HepG2 (cell line): ENCODE results near the gene RCOR1. TPM values are rescaled to one million over a fixed set of nuclear protein-coding genes. Genes with fewer than 3 reads are reported as not detected.

ENCODE experiments used
- ARID2 ChIP-seq: sonication (generic); formaldehyde crosslinking; IDR thresholded peaks from 2 replicates; pipeline ENCODE4 v1.8.1; 2022; ENCODE audit warnings: mild to moderate bottlenecking, missing genetic modification reagents, borderline replicate concordance
- ATF7 ChIP-seq, 2 experiments: fragments of 450-650 bp in 1 of 2; sonication (generic) in 1 of 2; formaldehyde crosslinking in 1 of 2; IDR thresholded peaks; 2 replicates each; pipeline versions ENCODE4 v1.4.0 to v1.6.1; 2016 to 2020; ENCODE audit warnings: antibody characterized with exemption in 1 of 2, mild to moderate bottlenecking in 1 of 2, missing genetic modification reagents in 1 of 2
- BCL6 ChIP-seq: IDR thresholded peaks from 2 replicates; pipeline ENCODE4 v1.6.1; 2016; ENCODE audit warnings: missing genetic modification reagents, missing compliant biosample characterization
- CC2D1A ChIP-seq: sonication (generic); formaldehyde crosslinking; IDR thresholded peaks from 2 replicates; pipeline ENCODE4 v1.8.1; 2023; ENCODE audit warnings: mild to moderate bottlenecking, missing genetic modification reagents
- FOSL2 ChIP-seq: sonication (generic); formaldehyde crosslinking; IDR thresholded peaks from 2 replicates; pipeline ENCODE4 v1.4.0; 2020; ENCODE audit warnings: missing genetic modification reagents
- HOXA5 ChIP-seq: sonication (generic); formaldehyde crosslinking; IDR thresholded peaks from 2 replicates; pipeline ENCODE4 v1.4.0; 2020; ENCODE audit warnings: missing genetic modification reagents
- KDM3A ChIP-seq: IDR thresholded peaks from 2 replicates; pipeline ENCODE4 v1.6.1; 2018; ENCODE audit warnings: low read depth, missing compliant biosample characterization
- KMT2A ChIP-seq: sonication (generic); formaldehyde crosslinking; IDR thresholded peaks from 2 replicates; pipeline ENCODE4 v1.4.0; 2020; ENCODE audit warnings: missing genetic modification reagents
- NCOA1 ChIP-seq: sonication (generic); formaldehyde crosslinking; IDR thresholded peaks from 2 replicates; pipeline ENCODE4 v1.9.0; 2021; ENCODE audit warnings: missing genetic modification reagents
- NONO ChIP-seq, 2 experiments: fragments of 450-650 bp in 1 of 2; sonication (generic) in 1 of 2; formaldehyde crosslinking in 1 of 2; IDR thresholded peaks in 1 of 2; conservative IDR thresholded peaks in 1 of 2; 2 replicates each; pipeline versions ENCODE4 v1.6.1 to v1.8.0; 2017 to 2022; ENCODE audit warnings: mild to moderate bottlenecking in 1 of 2, missing genetic modification reagents in 1 of 2, moderate library complexity in 1 of 2
- NR1H2 ChIP-seq: sonication (generic); formaldehyde crosslinking; IDR thresholded peaks from 2 replicates; pipeline ENCODE4 v1.8.1; 2022; ENCODE audit warnings: low read depth, missing genetic modification reagents, borderline replicate concordance
- RFXANK ChIP-seq: IDR thresholded peaks from 2 replicates; pipeline ENCODE4 v1.6.1; 2016
- SP1 ChIP-seq, 2 experiments: fragments of 450-650 bp in 1 of 2; sonication (generic) in 1 of 2; formaldehyde crosslinking in 1 of 2; IDR thresholded peaks; 2 replicates each; pipeline versions ENCODE4 v1.4.0 to v1.6.1; 2016 to 2020; ENCODE audit warnings: missing genetic modification reagents in 1 of 2
- YEATS2 ChIP-seq: sonication (generic); formaldehyde crosslinking; IDR thresholded peaks from 2 replicates; pipeline ENCODE4 v1.4.0; 2020; ENCODE audit warnings: missing genetic modification reagents, borderline replicate concordance
- ZNF143 ChIP-seq: sonication (generic); formaldehyde crosslinking; IDR thresholded peaks from 2 replicates; pipeline ENCODE4 v1.4.0; 2020; ENCODE audit warnings: missing genetic modification reagents
- ZNF235 ChIP-seq: sonication (generic); formaldehyde crosslinking; IDR thresholded peaks from 2 replicates; pipeline ENCODE4 v1.8.1; 2023; ENCODE audit warnings: mild to moderate bottlenecking, missing genetic modification reagents, borderline replicate concordance
- ZNF501 ChIP-seq: sonication (generic); formaldehyde crosslinking; IDR thresholded peaks from 2 replicates; pipeline ENCODE4 v1.5.1; 2020; ENCODE audit warnings: mild to moderate bottlenecking, moderate library complexity, missing genetic modification reagents
- ZNF644 ChIP-seq: IDR thresholded peaks from 2 replicates; pipeline ENCODE4 v1.6.1; 2016; ENCODE audit warnings: low read depth
- ZNF670 ChIP-seq: sonication (generic); formaldehyde crosslinking; IDR thresholded peaks from 2 replicates; pipeline ENCODE4 v1.8.0; 2022; ENCODE audit warnings: mild to moderate bottlenecking, missing genetic modification reagents, borderline replicate concordance
- ZNF75D ChIP-seq: sonication (generic); formaldehyde crosslinking; IDR thresholded peaks from 2 replicates; pipeline ENCODE4 v1.8.1; 2023; ENCODE audit warnings: missing genetic modification reagents, mild to moderate bottlenecking, borderline replicate concordance
- ZSCAN12 ChIP-seq: sonication (generic); formaldehyde crosslinking; IDR thresholded peaks from 2 replicates; pipeline ENCODE4 v1.9.0; 2021; ENCODE audit warnings: mild to moderate bottlenecking, missing genetic modification reagents
- polyA plus RNA-seq, 8 experiments: library from polyadenylated mRNA; depleted of rRNA in 3 of 8; stranded (reverse) in 7 of 8; unstranded in 1 of 8; fragments of >200 nt; fragmentation: Illumina TruSeq in 4 of 8; extraction: Trizol in 4 of 8; gene quantifications; 2 replicates each; pipeline versions ENCODE4 v1.2.1 to v1.2.3, GENCODE V29; 2011 to 2016; ENCODE audit warnings: low read depth in 4 of 8, missing spikeins in 1 of 8, mixed read lengths in 1 of 8; ENCODE audit not compliant: insufficient read depth in 1 of 8
- total RNA-seq, 5 experiments: library from RNA; depleted of rRNA; stranded (reverse); fragments of >200 nt; fragmentation: Illumina TruSeq; extraction: Trizol; gene quantifications; 2 replicates each; pipeline ENCODE4 v1.2.3, GENCODE V29; 2016; ENCODE audit warnings: low read depth in 1 of 5
- TF ChIP-seq, protein P1 (sequence below): sonication (generic); formaldehyde crosslinking; IDR thresholded peaks from 2 replicates; pipeline ENCODE4 v1.9.0; 2021; ENCODE audit warnings: missing genetic modification reagents, borderline replicate concordance
- TF ChIP-seq, protein P2 (sequence below): sonication (generic); formaldehyde crosslinking; IDR thresholded peaks from 2 replicates; pipeline ENCODE4 v1.8.1; 2023; ENCODE audit warnings: mild to moderate bottlenecking, missing genetic modification reagents
- TF ChIP-seq, protein P3 (sequence below): sonication (generic); formaldehyde crosslinking; IDR thresholded peaks from 2 replicates; pipeline ENCODE4 v1.8.0; 2022; ENCODE audit warnings: missing genetic modification reagents, mild to moderate bottlenecking, inconsistent platforms, borderline replicate concordance

The RCOR1 gene
- total and polyA plus RNA-seq, 2 of the 13 experiments (the other 11 are each of a cell fraction or from before 2014, with no cell fraction given): 10.2 to 11.1 TPM

DNA sequence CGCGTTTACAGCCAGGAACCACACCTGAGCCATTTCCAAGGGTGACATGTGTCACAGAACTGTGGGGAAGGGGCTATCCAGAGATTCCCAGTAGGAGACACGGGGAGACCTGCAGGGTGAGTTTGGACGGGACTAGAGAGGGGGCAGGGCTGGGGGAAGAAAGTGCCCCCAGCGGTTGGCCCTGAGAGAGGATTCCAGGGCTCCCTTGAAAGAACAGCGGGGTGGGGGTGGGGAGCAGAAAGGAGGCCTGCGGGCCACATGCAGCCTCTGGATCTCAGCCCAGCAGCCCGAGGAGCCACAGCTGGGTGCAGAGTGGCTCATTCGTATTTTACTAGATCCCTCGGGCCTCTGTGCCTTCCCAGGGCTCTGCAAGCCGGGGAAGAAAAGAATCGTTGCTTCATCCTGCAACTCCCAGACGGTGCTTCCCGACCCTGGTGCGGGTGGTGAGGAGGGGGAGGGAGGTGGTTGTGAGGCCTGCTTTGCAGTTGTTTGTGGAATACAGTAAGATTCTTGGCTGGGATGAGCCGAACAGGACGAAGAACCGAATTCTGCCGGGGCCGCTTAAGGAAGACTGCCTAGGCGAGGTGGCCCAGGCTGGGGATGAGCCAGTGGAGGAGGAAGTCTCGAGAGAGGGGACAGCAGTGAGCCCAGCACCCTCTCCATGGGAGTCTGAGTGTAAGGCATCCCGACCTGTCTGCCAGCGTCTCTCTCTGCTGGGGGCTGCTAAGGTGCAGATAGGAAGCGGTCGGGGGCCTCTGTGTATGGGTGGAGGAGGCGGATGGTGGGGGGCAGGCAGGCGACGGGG is 46.8 kb upstream of the RCOR1 start (continued):
- no peak for TF ChIP-seq ARID2 (CRISPR knock-in tag)
- TF ChIP-seq ZNF501 (CRISPR knock-in tag): peak; percentile 38
- TF ChIP-seq, protein P1, sequence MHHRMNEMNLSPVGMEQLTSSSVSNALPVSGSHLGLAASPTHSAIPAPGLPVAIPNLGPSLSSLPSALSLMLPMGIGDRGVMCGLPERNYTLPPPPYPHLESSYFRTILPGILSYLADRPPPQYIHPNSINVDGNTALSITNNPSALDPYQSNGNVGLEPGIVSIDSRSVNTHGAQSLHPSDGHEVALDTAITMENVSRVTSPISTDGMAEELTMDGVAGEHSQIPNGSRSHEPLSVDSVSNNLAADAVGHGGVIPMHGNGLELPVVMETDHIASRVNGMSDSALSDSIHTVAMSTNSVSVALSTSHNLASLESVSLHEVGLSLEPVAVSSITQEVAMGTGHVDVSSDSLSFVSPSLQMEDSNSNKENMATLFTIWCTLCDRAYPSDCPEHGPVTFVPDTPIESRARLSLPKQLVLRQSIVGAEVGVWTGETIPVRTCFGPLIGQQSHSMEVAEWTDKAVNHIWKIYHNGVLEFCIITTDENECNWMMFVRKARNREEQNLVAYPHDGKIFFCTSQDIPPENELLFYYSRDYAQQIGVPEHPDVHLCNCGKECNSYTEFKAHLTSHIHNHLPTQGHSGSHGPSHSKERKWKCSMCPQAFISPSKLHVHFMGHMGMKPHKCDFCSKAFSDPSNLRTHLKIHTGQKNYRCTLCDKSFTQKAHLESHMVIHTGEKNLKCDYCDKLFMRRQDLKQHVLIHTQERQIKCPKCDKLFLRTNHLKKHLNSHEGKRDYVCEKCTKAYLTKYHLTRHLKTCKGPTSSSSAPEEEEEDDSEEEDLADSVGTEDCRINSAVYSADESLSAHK (CRISPR knock-in tag): peak; percentile 67; the same call in 1 of the 2 replicates
- TF ChIP-seq HOXA5 (CRISPR knock-in tag): no peak
- peak; percentile 66; the same call in 1 of the 2 replicates for TF ChIP-seq NCOA1 (CRISPR knock-in tag)
- TF ChIP-seq NONO (IDR thresholded peaks at IDR 0.05): no peak
- TF ChIP-seq NONO (CRISPR knock-in tag; conservative IDR thresholded peaks at IDR 0.05): no peak
- TF ChIP-seq ZNF670 (CRISPR knock-in tag): no peak
- peak; percentile 41; the same call in 1 of the 2 replicates for TF ChIP-seq BCL6 (CRISPR knock-in tag)
- TF ChIP-seq ZNF143 (CRISPR knock-in tag): no peak; the same call in 1 of the 2 replicates
- TF ChIP-seq, protein P2, sequence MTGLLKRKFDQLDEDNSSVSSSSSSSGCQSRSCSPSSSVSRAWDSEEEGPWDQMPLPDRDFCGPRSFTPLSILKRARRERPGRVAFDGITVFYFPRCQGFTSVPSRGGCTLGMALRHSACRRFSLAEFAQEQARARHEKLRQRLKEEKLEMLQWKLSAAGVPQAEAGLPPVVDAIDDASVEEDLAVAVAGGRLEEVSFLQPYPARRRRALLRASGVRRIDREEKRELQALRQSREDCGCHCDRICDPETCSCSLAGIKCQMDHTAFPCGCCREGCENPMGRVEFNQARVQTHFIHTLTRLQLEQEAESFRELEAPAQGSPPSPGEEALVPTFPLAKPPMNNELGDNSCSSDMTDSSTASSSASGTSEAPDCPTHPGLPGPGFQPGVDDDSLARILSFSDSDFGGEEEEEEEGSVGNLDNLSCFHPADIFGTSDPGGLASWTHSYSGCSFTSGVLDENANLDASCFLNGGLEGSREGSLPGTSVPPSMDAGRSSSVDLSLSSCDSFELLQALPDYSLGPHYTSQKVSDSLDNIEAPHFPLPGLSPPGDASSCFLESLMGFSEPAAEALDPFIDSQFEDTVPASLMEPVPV: no peak
- no peak for TF ChIP-seq NR1H2 (CRISPR knock-in tag)
- TF ChIP-seq ZNF644 (CRISPR knock-in tag): 0 out of 2 replicates have a peak, but pooled peaks have one; percentile 22
- 0 out of 2 replicates have a peak, but pooled peaks have one; percentile 31 for TF ChIP-seq ZSCAN12 (CRISPR knock-in tag)
- no peak for TF ChIP-seq RFXANK (CRISPR knock-in tag)
- no peak; the same call in 1 of the 2 replicates for TF ChIP-seq FOSL2
- no peak for TF ChIP-seq ATF7 (IDR thresholded peaks at IDR 0.05)
- TF ChIP-seq ATF7 (CRISPR knock-in tag; IDR thresholded peaks at IDR 0.05): no peak; the same call in 1 of the 2 replicates
- TF ChIP-seq, protein P3, sequence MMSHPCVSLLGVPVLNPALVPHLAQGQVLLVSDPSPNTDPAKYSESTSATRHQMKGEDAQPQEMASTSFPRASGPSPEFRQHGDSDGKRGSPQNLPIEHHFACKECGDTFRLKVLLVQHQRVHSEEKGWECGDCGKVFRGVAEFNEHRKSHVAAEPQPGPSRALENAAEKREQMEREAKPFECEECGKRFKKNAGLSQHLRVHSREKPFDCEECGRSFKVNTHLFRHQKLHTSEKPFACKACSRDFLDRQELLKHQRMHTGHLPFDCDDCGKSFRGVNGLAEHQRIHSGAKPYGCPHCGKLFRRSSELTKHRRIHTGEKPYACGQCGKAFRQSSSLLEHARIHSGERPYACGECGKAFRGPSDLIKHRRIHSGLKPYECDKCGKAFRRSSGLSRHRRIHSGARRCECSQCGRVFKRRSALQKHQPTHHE: no peak
- no peak for TF ChIP-seq ZNF75D
- TF ChIP-seq ZNF235 (CRISPR knock-in tag): no peak
- TF ChIP-seq CC2D1A: no peak
- no peak for TF ChIP-seq SP1 (IDR thresholded peaks at IDR 0.05)
- 0 out of 2 replicates have a peak, but pooled peaks have one; percentile 10 for TF ChIP-seq SP1 (CRISPR knock-in tag; IDR thresholded peaks at IDR 0.05)
- peak; percentile 33; the same call in 1 of the 2 replicates for TF ChIP-seq YEATS2 (CRISPR knock-in tag)
- TF ChIP-seq KDM3A (CRISPR knock-in tag): no peak; the same call in 1 of the 2 replicates
- no peak; the same call in 1 of the 2 replicates for TF ChIP-seq KMT2A (CRISPR knock-in tag)
